NCI-H446 (cell line): ENCODE data around the gene COPS7A.
A peak's percentile ranks its signal among the peaks of the same experiment; 100 is the strongest.

Experiments used
- DNase-seq, 2 experiments: peaks; one replicate each; lab custom pipeline; 2025; lab: John Stamatoyannopoulos, UW

The COPS7A gene, protein sequence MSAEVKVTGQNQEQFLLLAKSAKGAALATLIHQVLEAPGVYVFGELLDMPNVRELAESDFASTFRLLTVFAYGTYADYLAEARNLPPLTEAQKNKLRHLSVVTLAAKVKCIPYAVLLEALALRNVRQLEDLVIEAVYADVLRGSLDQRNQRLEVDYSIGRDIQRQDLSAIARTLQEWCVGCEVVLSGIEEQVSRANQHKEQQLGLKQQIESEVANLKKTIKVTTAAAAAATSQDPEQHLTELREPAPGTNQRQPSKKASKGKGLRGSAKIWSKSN

DNA sequence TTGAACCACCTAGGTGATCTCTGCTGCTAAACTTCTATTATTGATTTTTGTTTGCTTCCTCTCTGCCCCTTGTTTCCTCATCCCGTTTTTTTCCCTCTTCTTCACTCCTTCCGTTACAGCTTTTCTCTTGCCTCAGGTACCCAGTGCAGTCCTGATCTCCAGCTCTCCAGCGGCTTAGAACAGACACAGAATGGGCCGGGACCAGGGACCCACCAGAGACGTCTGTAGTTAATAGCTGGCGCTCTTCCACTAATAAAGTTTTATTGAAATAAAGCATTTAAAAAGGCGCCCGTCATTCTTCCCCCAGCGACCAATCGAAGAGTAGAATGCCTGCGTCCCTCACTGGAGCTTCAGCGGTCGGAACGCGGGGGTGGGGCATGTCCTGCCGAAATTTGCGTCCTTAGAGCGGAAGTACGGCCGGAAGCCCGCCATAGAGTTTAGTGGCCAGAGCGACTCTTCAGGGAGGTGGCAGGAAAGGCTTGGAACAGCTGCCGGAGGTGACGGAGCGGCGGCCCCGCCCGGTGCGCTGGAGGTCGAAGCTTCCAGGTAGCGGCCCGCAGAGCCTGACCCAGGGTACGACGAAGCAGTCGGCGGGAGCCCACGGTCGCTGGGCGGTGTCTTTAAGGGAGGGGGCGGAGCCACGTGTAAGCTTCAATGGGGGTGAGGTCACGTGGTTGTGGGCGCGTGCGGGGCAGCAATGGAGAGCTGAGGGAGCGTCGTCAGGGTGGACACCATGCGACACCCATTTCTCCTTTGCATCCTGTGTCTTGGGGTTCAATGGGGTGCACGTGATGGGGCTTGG is at the start of gene COPS7A:
COPS7A (plus strand) TSS at position 440 of the 802 bp plus-strand sequence. CDS start 611 bp downstream, outside the sequence.
- DNase-seq = peak; percentile 99 to 100

DNA sequence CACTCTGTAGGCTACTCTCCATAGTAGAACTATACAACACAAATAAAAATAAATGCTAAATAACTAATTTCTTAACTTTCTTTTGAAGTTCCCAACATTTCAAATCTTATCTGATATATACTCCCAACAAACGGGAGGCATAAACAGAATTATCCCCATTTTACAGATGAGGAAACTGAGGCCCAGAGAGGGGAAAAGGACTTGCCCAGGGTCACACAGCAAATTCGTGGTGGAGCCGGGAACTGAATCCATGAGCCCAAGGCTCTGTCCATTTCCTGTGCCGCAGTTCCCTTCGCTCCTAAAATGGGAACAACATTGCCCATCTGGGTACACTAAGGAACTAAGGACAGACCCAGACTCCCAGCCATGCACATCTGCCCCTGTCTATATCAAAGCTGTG is 46.9 kb upstream of the COPS7A start:
- no peak for DNase-seq

DNA sequence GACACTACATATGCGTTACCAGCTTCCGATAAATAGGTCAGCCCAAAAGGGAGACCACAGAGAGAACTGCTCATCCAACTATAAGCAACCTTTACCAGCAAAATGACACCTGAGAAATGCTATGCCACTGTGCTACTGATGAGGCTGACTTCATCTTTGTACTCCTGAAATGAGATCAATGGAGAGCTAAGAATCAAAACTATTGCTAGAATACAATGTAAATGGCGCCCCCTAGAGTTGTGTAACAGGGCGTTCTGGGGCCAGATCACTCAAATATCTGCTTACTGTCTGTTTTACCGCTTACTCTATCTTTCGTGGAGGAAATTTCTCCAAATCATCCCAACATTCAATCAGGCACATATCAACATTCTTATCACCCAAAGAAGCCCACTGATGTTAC is 39.2 kb upstream of the COPS7A start:
- DNase-seq = peak; percentile 50 to 69

DNA sequence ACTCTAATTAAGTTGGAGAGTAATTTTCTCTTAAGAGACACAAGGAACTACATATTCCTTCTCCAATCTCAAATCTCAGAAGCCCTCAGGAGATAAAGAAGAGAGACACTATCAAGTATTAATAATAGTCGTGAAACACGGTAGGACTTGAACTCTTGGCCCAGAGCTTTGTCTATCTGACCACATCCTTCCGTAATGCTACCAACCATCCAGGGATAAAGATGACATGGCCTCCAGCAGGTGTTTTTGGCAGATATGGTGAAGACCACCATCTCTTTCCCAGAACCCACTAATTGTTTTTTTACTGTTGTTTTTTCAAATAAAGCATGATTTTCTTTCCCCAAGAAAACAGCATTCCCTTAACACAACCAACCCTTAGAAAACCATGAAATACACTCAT is 38.0 kb upstream of the COPS7A start:
- no peak for DNase-seq

DNA sequence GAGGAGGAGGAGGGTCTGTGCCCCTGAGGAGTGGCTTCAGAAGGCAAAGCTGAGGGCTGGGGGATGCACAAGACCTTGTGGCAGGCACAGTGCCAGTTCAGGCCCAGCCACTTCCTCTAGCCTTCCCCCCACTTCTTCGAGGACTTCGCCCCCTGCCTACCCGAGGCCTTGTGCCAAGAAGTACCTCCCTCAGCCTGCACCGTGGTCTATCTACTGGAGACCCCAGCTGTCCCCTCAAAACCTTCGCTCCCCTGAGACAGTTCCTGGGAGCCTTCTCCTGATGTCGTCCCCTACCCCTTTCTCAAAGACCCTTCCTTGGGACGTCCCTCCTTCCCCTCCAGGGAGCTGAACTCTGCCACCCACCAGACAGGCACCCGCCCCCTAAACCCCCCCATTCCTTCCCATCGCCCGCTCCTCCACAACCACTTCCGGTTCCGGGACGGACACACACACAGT is 35.3 kb upstream of the COPS7A start:
- peak in 1 of 2 experiments; percentile 76 for DNase-seq

DNA sequence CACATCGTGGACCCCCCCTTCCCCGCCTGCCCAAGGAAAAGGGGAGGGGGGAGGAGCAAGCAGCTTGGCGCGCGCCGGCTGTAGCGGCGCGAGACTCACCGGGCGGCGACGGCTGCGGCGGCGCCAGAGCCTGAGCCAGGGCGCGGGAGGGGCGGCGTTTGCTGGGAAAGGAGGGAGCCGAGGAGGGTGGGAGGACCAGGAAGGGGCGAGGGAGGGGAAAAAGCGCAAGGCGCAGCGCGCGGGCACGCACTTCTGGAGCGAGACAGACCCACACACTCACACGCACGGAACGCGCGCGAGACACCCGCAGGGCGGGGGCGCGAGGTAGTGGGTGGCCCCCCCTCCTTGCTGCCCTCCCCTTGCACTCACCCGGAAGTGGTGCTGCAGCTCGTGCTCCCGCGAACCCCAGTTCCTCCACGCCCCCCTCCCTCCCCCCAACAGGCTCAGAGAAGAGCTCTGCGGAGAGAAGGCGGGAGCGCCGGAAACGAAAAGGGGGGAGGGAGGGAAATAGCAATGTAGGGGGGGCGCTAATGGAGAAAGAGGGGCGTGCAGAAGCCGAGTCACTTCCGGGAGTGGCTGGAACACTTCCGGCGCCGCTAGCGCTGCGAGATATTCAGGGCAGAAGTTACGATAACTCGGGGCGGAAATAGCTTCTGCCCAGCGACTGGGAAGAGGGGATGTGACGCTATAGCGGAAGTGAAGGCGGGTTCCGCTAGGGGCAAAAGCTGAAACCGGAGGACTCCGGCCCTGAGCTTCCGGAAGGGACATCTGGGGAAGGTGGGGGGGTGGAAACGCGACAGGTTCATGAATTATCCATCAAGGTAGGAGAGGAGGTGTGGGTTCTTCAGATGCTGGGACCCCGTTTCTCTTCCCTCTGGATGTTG is 34.6 kb upstream of the COPS7A start, which contains the start of gene ZNF384:
ZNF384 (minus strand) TSS at position 377 of the 884 bp plus-strand sequence. CDS start 9,855 bp downstream, outside the sequence.
- DNase-seq = peak; percentile 97 to 99

DNA sequence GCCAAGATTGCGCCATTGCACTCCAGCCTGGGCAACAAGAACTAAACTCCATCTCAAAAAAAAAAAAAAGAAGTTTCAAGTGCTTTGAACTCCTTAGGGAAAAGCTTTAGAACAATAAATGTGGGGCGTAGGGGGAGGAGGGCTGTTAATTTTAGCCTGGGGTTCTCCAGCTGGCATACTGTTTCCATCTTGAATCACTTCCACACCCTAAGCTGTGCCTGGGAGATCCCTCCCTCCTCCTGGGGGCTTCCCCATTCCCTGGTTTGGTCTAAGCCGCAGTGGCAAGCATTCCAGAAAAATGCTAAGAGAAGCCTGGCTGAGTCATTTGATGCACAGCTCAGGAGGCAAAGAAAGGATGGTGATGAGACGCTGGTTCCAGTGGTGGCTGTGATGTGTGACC is 32.4 kb upstream of the COPS7A start:
- no peak for DNase-seq

DNA sequence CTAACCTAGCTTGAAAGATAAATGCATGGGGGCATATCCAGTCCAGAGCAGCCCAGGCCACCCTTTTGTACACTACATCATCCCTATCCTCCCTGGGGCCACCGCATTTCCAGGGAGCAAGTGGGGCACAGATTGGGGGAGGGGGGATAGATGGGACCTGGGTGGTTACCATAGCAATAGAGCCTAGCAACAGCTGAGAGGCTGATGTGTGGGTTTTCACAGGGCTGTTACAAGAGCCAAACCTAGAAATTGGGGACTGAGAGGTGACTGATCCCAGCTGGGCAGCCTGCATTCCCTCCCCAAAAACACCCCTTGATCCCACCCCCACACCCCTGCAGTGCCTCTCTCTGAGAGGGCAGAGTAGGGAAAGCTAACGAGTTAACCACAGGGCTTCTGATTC is 31.0 kb upstream of the COPS7A start:
- no peak for DNase-seq

DNA sequence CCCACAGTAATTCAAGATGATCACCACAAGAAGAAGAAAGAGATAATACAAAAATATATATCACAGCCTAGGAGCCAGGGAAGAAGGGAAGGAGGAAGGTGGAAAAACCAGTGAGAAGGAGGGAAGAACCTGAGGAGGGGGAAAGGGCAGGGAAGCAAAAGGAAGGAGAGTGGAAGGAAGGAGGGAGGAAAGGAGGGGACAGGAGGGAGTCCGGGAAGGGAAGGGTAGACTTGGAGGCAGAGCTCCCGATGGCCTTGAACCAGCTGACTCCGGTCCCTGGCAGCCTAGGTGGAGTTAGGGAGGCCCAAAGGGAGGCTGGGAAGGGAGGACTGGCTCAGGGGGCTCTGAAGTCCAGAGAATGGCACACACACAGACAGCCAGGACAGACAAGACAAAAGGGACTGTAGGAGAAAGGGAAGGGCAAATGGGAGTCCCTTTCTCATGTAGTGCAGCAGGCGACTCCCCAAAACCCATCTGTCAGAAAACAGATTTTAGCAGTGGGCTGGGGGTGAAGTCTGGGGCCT is 30.0 kb upstream of the COPS7A start:
- DNase-seq = no peak

DNA sequence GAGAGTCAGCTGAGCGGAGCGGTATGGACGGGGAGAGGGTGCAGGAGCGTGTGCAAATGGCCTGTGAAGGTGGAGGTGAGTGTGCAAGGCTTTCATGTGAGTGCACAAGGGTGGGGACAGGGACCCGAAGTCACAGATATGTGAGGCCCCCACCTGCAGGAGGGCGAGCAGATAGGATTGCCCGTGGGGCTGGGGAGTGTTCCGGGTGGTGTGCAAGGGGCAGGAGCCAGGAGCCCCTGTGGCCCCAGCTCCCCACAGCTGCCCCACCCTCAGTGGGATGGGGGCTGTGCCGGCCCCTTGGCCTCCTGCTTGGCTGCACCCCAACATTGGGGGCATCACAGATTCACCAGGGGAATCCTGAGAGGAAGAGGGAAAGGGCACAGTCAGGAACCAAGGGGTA is 29.1 kb upstream of the COPS7A start:
- no peak for DNase-seq

DNA sequence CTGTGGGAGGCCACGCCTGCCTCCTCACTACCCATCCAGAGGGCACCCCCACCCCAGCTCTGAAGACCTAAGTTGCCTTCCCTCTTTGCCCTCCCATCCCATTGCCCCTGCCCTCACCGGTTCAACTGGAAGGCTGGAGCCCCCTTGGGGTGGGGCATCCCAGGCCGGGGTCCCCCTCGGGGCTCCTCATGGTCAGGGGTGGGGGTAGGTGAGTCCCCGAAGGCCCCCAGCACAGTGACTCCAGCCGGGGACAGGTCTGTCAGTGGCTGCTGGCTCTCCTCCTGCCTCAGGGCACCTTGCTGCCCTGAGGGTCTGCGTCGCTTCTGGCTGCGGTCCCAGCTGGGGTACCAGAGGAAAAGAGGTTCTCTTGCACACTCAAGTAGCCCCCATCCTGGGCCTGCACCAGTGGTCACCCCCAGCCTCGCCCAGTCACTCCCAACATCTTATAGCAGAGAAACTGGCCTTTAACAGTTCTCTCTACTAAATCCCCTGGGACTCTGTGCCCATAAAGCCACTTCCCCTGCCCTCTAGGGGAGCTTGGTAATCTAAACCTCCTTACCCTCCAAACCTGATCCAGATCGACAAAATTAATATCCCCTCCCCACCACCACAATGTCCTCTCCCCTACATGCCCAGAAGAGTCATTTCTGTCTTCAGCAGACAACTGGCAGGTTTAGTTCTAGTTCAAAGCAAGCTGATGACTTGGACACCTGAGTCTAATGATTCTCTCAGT is 28.4 kb upstream of the COPS7A start:
- no peak for DNase-seq

DNA sequence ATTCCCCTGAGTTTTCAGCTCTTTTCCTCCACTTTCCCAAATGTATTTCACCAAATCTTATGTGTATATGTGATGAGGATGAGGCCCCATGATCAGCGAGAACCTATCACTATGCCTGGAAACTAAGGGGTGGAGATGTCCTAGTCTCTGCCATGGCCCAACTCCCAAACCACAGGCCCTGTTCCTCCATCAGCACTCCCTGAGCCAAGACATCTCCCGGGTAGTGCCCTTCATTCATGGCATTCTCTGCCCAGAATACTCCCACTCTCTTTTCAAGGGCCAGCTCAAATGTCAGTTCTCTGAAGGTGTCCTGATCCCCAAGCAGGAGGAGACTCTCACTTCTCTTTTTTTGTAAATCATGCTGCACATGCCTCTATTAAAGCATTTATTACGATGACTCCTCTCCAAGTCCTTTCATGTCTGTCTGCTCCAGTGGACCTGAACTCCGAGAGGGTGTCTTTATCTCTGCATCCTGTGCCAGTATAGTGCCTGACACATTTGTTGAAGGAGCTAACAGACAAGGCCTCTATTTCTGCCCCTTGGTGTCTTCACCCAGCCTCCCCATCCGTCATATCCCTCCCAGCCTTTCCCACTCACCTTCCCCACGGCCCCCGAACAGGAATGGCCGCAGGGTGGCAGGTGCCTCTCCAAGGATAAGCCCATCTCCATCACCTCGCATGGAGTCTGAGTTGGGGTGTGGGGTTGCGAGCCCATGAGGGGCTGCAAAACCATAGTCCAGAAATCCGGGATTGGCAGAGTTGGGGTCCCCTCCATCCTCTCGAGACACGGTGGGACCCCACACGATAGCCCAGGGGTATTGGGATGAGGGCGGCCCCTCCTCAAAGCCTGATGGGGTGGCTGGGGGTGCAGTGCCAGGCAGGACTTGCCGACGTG is 26.9 kb upstream of the COPS7A start:
- no peak for DNase-seq

DNA sequence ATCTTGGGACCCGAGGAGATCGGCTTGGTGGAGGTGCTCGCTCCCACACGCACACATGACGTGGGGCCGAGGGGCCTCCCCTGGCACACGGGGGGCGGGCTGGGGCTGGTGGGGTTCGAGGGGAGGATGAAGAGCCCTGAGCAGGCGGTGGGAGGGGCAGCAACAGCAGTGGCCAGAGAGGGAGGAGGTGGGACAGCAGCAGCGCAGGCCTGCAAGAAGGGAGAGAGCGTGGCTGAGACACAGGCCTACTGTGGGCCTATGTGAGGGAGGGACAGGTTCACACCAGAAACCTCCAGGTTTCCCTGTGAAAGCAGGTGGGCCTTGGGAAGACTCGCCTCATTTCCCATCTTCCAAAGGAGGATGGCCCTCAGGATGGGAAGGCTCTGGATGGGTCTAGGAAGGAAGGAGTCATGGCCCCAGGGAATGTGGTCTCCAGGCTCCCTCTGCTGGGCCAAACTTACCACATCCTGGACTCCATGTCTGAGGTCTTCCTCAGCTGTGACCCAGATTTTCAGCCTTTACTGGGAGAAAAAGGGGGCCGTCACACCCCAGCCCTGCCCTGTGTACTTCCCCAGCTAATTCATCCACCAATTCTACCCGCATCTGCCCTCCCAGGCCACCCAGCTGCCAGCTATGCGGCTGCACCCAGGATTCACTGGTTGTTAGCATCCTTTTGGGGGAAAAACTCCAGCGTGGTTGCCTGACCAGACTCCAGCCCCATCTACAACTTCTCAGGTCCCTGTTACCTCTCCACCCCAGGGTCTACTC is 26.1 kb upstream of the COPS7A start:
- peak in 1 of 2 experiments; percentile 49 for DNase-seq

DNA sequence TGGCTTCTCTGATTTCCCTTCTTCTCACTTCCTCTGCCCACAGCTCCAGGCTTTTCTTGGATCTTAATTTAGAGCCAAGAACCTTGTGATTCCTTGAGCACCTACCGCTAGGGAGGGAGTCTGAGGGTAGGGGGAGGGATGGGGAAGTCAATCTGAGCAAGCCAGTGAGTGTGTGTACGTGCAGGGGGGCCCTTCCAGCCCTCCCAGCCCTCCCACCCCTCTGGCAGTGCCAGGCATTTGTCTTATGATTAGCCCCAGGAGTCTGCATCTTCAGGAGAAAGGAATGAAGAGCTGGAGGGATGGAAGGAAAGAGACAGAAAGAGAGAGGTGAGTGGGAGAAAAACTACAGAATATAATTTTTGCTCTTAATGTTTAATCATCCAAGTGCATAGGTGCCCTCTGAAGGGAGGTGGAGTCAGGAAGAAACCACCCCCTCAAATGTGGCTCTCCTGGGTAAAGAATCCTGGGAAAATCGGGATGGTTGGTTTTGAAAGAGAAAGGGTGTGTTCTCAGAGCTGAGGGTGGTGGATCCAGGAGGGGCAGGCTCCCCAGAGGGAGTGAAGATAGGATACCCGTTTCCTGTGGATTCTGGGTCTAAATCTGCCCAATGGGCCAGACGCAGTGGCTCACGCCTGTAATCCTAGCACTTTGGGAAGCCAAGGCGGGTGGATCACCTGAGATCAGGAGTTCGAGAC is 25.3 kb upstream of the COPS7A start:
- DNase-seq = no peak

DNA sequence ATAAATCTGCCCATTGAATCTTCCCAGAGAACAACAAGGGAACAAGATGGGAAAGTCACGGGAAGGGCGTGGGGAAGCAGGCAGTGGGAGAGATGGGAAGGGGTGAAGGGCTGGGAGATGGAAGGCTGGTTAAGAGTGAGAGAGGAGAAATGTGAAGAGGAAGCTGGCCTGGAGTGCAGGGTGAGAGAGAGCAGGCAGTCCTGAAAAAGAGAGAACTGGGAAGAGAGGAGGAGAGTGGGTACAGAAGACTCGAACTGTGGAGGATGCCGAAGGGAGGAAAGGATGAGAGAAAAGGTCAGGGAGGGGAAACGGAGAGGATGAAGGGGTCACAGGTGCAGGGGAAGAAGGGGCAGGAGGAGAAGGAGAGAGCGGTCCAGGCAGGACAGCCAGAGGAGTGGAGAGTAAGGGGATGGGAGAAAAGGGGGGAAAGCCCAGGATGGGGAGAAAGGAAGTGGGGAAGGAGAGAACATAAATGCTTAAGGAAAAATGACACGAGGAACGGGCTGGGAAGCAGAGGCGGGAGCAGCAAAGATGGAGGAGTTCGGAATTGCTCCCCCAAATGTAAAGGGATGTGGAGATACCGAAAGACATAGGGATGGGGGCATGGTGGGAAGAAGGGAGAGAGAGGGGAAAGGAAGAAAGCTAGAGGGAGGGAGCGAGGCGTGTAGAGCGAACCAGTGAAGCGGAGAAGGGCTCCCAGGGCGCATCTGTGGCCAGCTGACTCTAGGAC is 24.4 kb upstream of the COPS7A start:
- DNase-seq = no peak

DNA sequence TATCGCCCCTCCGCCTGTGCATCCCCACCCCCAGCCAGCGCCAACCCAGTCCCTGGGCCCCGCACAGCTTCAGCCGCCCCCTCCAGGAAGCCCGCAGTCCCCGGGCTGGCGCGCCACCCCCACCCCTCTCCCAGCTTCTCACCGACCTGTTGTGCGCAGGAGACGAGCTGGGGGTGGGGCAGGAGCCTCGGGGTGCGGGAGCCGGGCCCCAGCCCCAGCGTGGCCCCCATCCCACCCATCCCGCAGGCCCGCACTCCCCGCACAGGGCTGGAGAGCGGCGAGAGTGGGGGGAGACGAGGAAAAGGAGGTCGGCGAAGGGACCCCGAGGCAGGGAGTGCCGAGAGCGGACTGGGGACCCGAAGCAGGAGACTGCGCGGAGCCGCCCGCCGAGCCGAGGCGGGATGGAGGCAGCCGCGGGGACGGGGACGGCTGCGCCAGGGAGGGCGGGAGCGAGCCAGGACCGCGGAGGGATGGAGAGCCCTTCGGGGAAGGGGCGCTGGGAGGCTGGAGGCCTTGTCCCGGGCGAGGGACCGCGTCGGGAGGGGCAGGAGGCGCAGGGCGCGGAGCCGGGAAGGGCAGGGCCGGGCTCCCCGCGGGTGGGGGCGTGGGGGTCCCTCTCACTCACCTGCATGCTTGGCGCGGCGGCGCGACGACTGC is 23.7 kb upstream of the COPS7A start:
- DNase-seq = no peak

DNA sequence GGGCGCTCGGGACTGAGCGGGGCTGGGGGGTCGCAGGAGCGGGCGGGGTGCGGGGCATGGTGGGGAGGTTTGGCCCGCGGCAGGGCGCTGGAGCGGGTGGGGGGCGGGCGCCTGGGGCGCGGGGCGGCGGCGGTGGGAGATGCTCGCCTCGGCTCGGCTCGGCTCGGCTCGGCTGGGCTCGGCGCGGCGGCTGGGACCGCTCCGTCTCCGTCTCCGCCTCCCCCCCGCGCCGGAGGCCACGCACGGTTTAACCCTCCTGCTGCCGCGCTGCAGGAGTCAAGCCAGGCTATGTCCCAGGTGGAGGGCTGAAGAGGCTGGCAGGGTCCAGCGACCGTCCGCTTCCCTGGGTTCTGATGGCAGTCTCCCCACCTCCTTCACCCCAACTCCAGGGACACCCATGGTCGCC is 23.2 kb upstream of the COPS7A start, which contains the start of gene PIANP:
PIANP (minus strand) TSS at position 170 of the 406 bp plus-strand sequence. CDS start 2,754 bp downstream, outside the sequence.
- DNase-seq = peak in 1 of 2 experiments; percentile 46
